Activated T-cell treated with anti-CD3 and anti-CD28 coated beads, Interleukin-2, amount 50 U/mL, for 72 hours (primary cell): ENCODE measurements around the gene NR2F1. TPM values are rescaled to one million over a fixed set of nuclear protein-coding genes. Genes with fewer than 3 reads are reported as not detected.

Experiments
- ATAC-seq, 2 donors: fragments of 150-1000 bp; cut with Tn5 transposase; replicated peaks in 1 of 2; 2 replicates each; pipeline ENCODE4 v1.10.0; 2021; ENCODE audit warnings: moderate library complexity in 2 of 2, mild to moderate bottlenecking in 1 of 2
- DNase-seq, 2 donors: peaks; one replicate each; pipeline ENCODE4 v3.0.0; 2021 to 2022; ENCODE audit warnings: mixed read lengths in 1 of 2
- H3K27ac Mint-ChIP-seq: one replicate; pipeline ENCODE4 v1.8.0; 2022; ENCODE audit warnings: mild to moderate bottlenecking, moderate library complexity, mixed read lengths
- H3K27me3 Mint-ChIP-seq: one replicate; pipeline ENCODE4 v1.8.0; 2022; ENCODE audit warnings: low read depth, mixed read lengths
- H3K36me3 Mint-ChIP-seq, 2 donors: one replicate each; pipeline ENCODE4 v1.8.0; 2022; ENCODE audit warnings: mixed read lengths in 2 of 2, mild to moderate bottlenecking in 1 of 2; ENCODE audit not compliant: insufficient read depth in 2 of 2
- H3K4me1 Mint-ChIP-seq: one replicate; pipeline ENCODE4 v1.8.0; 2022; ENCODE audit warnings: low read depth, mixed read lengths
- H3K4me3 Mint-ChIP-seq, 2 donors: one replicate each; pipeline ENCODE4 v1.8.0; 2022; ENCODE audit warnings: mild to moderate bottlenecking in 2 of 2, mixed read lengths in 2 of 2, moderate library complexity in 2 of 2
- H3K9me3 Mint-ChIP-seq, 2 donors: one replicate each; pipeline ENCODE4 v1.8.0; 2022; ENCODE audit warnings: mixed read lengths in 2 of 2
- total RNA-seq, 2 donors: library from RNA; stranded (reverse); gene quantifications; one replicate each; pipeline ENCODE4 v1.2.3, GENCODE V29; 2022

The NR2F1 gene
- total RNA-seq, 2 donors from 2014 or later = not detected

- Mint-ChIP-seq H3K27me3 (peaks cover 26% of the 10 kb centered on the region), H3K36me3 (peaks cover 0 to 3% of the 10 kb centered on the region in 2 donors), H3K4me3 (no peak overlapping the region), H3K4me1 (peaks cover 14% of the 10 kb centered on the region), H3K27ac (no peak overlapping the region), H3K9me3 (no peaks in the 10 kb centered on the region)
- ATAC-seq (no peak), DNase-seq (no peak)
These were observed 17.5 kb downstream of the NR2F1 start for GRCh38 chr5:93600409-93601070.

- DNase-seq (no peak), ATAC-seq (no peak)
- Mint-ChIP-seq H3K27me3 (peaks cover 26% of the 10 kb centered on the region), H3K4me3 (no peak overlapping the region), H3K36me3 (peaks cover 0 to 3% of the 10 kb centered on the region in 2 donors), H3K9me3 (no peaks in the 10 kb centered on the region), H3K4me1 (peaks cover 7% of the 10 kb centered on the region), H3K27ac (no peak overlapping the region)
These were observed 18.2 kb downstream of the NR2F1 start for GRCh38 chr5:93601071-93601801.

DNA sequence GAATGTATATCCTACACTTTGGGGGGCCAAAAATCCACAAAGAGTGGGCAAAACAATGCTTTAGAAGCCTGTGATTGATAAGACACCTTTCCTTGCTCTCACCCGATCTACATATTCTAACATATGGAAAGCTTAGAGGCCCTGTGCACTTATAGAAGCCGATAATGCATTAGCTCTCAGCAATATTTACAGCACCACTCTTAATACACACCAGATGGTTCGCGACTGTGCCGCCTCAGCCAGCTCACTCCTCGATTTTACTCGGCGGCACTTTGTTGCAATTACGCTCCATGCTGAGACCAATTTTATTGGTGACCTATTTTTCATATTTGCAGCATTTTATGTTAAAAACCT is 18.8 kb downstream of the NR2F1 start:
- Mint-ChIP-seq H3K27ac (no peak overlapping the region), H3K4me1 (peaks cover 5% of the 10 kb centered on the region), H3K9me3 (no peaks in the 10 kb centered on the region), H3K27me3 (peaks cover 26% of the 10 kb centered on the region), H3K36me3 (peaks cover 0 to 3% of the 10 kb centered on the region in 2 donors), H3K4me3 (no peak overlapping the region)
- DNase-seq (no peak), ATAC-seq (no peak)

DNA sequence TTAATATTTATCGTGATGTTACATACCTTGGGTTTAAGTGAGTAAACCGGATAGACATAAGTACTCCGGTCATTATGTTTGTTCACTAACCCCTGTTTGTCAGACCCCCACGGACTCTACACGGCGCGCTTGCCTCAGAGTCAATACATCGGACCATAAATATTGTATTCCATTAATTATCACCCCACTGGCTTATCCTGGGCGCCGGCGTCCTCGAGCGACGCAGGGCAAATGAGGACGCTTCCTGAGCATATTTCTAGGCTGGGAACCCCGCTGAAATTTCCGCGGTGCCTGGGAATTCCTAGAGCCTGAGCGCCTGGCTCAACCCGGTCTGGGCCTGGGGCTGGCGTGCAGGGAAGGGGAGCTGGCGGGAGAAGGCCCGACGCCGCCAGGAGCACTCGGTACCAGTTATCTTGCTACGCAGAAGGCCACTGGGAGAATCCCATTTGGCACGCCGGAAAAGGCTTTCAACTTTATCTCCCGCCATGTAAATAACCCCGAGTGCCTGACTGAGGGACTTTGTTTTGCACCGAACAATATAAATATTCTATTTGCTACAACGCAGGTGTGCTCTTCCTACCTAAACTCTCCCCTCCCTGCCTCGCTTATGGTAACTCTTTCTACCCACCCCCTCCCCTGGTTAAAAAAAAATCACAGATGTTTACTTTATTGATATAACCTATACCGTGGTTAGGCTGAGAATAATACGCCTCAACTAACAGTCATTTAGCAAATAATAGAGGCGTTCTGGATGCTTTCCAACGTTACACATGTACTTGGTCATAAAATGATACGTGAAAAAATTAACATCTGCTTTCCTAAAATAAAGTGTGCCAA is 19.4 kb downstream of the NR2F1 start:
- H3K4me3 Mint-ChIP-seq = no peak overlapping the region
- peaks cover 8% of the 10 kb centered on the region for H3K4me1 Mint-ChIP-seq
- H3K9me3 Mint-ChIP-seq = no peaks in the 10 kb centered on the region
- H3K36me3 Mint-ChIP-seq = peaks cover 0 to 3% of the 10 kb centered on the region in 2 donors
- peak overlapping the region; percentile 30 for H3K27ac Mint-ChIP-seq
- no peak for DNase-seq
- ATAC-seq = no peak
- peaks cover 31% of the 10 kb centered on the region for H3K27me3 Mint-ChIP-seq

GRCh38 chr5:93603078-93603792 is 20.2 kb downstream of the NR2F1 start:
- H3K4me1 Mint-ChIP-seq = peaks cover 15% of the 10 kb centered on the region
- H3K36me3 Mint-ChIP-seq = peaks cover 0 to 3% of the 10 kb centered on the region in 2 donors
- H3K27me3 Mint-ChIP-seq = peaks cover 33% of the 10 kb centered on the region
- DNase-seq = no peak
- H3K4me3 Mint-ChIP-seq = no peak overlapping the region
- H3K9me3 Mint-ChIP-seq = no peaks in the 10 kb centered on the region
- no peak for ATAC-seq
- no peak overlapping the region for H3K27ac Mint-ChIP-seq

GRCh38 chr5:93603793-93604643 is 21.0 kb downstream of the NR2F1 start:
- no peak for DNase-seq
- Mint-ChIP-seq H3K9me3 (no peaks in the 10 kb centered on the region), H3K27me3 (peaks cover 40% of the 10 kb centered on the region), H3K4me1 (peaks cover 21% of the 10 kb centered on the region), H3K36me3 (peaks cover 0 to 3% of the 10 kb centered on the region in 2 donors), H3K4me3 (no peak overlapping the region), H3K27ac (no peak overlapping the region)
- no peak for ATAC-seq

DNA sequence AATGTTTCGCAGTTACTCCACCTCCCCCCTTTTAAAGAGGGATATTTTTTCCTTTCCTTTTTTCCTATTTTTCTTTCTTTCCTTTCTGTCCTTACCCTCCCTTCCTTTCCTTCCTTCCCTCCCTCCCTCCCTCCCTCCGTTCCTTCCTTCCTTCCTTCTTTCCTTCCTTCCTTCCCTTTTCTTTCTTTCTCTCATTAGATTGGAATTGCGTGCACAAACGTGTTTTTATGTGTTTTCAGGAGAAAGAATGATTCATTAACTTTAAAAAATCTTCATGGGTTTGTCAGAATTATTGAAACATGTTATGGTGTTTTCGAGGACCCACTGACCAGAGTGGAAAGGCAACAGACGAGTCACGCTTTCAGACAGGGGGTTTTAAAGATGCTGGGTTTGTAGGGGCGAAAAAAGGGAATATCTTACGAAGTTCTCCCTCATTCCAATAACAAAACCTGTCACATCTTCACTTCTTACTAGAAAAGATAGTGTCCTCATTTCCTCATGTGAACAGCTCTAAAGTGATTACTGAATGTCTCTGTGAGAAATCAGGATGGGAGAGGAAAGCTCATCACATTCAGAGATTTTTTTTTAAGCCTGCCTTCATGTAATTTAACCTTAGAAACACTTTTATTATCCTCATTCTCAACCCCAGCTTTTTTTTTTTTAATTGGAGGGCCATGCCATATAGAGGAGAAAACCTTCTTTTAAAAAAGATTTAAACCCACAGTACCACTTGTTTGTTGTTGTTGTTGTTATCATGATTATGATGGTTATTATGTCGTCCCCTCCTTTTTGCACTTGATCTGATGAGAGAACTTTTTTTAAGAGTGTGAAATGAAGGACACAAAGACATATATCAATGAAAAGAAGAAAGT is 21.9 kb downstream of the NR2F1 start:
- Mint-ChIP-seq H3K9me3 (no peaks in the 10 kb centered on the region), H3K4me3 (peak overlapping the region in 1 of 2 donors; percentile 46), H3K27ac (peak overlapping the region; percentile 82), H3K4me1 (peaks cover 21% of the 10 kb centered on the region), H3K27me3 (peaks cover 48% of the 10 kb centered on the region), H3K36me3 (peaks cover 0 to 3% of the 10 kb centered on the region in 2 donors)
- no peak for DNase-seq
- no peak for ATAC-seq

DNA sequence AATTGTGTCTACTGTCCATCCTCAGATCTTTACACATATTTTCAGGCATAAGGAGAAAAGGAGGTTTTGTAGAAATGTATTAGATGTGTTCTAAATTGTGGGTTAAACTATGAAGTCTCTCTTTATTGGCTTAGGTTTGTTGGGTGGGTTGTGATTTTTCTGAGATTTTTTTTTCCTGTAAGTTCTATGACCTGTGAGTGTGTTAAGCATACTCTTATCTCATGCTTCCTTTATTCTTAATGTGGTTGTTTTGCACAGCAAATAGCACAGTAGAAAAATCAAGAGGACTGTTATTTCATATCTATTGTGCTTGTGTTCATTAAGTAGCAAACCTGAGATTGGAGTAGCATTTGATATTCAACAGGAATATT is 23.3 kb downstream of the NR2F1 start:
- Mint-ChIP-seq H3K4me3 (no peak overlapping the region), H3K27me3 (peaks cover 63% of the 10 kb centered on the region), H3K36me3 (peaks cover 3% of the 10 kb centered on the region in 2 donors)

DNA sequence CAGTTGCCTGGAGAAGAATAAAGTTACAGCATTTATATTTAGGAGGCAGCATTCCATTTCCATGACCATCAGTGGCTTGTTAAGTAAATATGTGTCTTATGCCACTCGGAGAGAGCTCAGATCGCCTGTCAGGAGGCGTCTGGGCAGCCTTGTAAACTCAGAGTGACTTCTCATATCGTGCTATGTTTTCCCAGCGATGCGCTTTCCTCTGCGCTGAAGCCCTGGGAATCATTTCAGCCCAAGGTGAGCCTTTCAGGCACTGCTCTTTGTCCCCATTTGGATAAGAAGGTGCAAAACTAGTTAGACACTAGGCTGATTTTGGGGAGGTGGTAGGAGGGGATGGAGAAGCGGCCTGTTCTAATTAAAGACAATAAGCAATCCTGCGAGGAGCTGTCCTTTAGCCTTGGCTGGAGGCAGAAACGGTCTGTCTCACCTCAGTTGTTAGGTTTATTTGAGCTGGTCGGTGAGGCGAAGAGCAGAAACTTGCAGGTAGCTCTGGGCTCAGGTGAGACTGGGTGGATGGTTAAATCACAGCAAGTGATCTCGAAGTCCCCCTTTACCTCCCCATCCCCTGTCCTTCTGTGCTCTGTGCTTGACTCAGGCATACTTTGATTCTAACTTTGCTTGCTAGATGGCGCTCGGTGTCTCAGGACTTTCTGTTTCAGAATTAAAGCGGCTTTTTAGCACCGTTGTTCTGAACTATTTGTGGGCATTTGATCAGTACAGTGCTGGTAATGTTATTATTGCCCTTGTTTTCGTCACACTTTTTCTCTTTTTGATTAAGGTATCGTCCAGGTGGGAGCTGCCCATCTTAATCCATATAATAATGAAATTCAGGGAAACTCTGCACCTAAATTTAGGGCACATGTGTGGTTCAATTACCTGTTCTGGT is 24.6 kb downstream of the NR2F1 start:
- ATAC-seq (peak; percentile 80 to 81), DNase-seq (peak in 1 of 2 donors; percentile 43)
- Mint-ChIP-seq H3K9me3 (no peaks in the 10 kb centered on the region), H3K36me3 (peaks cover 2 to 3% of the 10 kb centered on the region in 2 donors), H3K27ac (no peak overlapping the region), H3K27me3 (peaks cover 75% of the 10 kb centered on the region), H3K4me3 (peak overlapping the region; percentile 24 to 66), H3K4me1 (peaks cover 35% of the 10 kb centered on the region)

More for the DNA sequence above, 23.3 kb downstream of the NR2F1 start:
- no peak for ATAC-seq
- Mint-ChIP-seq H3K9me3 (no peaks in the 10 kb centered on the region), H3K27ac (no peak overlapping the region), H3K4me1 (peaks cover 22% of the 10 kb centered on the region)
- DNase-seq = no peak

- H3K9me3 Mint-ChIP-seq = no peaks in the 10 kb centered on the region
- DNase-seq = no peak
- peaks cover 37% of the 10 kb centered on the region for H3K4me1 Mint-ChIP-seq
- H3K36me3 Mint-ChIP-seq = peaks cover 0 to 3% of the 10 kb centered on the region in 2 donors
- H3K27me3 Mint-ChIP-seq = peaks cover 88% of the 10 kb centered on the region
- no peak overlapping the region for H3K4me3 Mint-ChIP-seq
- no peak overlapping the region for H3K27ac Mint-ChIP-seq
- no peak for ATAC-seq
These were observed 25.8 kb downstream of the NR2F1 start for GRCh38 chr5:93608855-93609254.

DNA sequence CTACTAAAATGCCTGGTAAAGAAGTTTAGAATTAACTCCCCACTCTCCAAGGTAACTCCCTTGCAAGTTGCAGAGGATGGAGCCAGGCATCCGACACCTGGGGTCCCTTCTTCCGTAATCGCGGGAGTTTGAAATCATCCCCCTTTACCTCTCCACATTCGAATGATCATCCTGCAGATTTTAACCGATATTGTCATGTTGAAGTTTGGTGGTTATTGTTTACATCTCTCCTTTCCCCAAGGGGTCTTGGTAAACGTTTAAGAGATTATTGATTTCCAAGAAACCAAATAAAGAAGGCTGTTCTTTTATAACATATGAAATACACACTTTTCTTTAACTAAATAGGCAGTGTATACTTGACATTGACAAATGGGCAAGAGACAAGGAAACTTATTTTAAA is 26.7 kb downstream of the NR2F1 start:
- Mint-ChIP-seq H3K4me3 (no peak overlapping the region), H3K27me3 (peaks cover 92% of the 10 kb centered on the region), H3K4me1 (peaks cover 34% of the 10 kb centered on the region), H3K36me3 (peaks cover 0 to 3% of the 10 kb centered on the region in 2 donors), H3K9me3 (no peaks in the 10 kb centered on the region), H3K27ac (no peak overlapping the region)
- ATAC-seq (no peak), DNase-seq (no peak)
